A673 (cell line): ENCODE data around the gene RBM15B.

ENCODE experiments used
- CTCF ChIP-seq: fragments of 300-800, 200-600 bp; sonication (generic); conservative IDR thresholded peaks from 2 replicates; pipeline ENCODE4 v1.5.1; 2017; ENCODE audit warnings: low read depth, mild to moderate bottlenecking, antibody characterized with exemption, low read length, moderate library complexity, mixed read lengths
- EZH2 ChIP-seq: fragments of 200-600 bp; sonication (generic); IDR thresholded peaks from 2 replicates; pipeline ENCODE4 v1.6.1; 2017; ENCODE audit warnings: borderline replicate concordance, low read depth, mild to moderate bottlenecking, mixed read lengths, antibody characterized with exemption, low read length; ENCODE audit not compliant: poor library complexity, severe bottlenecking

- TF ChIP-seq CTCF (no peak), EZH2 (no peak)
Measured at GRCh38 chr3:51353131-51353530, 38.0 kb upstream of the RBM15B start.
